G401 (cell line): ENCODE data around the gene SLC25A52. TPM values are rescaled to one million over a fixed set of nuclear protein-coding genes. Genes with fewer than 3 reads are reported as not detected.
"Not testable (repeated sequence)": the region's sequence is repeated elsewhere in the genome, so short reads cannot be mapped to it uniquely, and the experiment has no call there.

Experiments used
- DNase-seq: peaks from one replicate; pipeline ENCODE4 v3.0.0-alpha.2; 2015; ENCODE audit warnings: low spot score
- in situ Hi-C: cut with HindIII; loops from 2 replicates; pipeline ENCODE4 v1.10.0; 2016; ENCODE audit warnings: low sequenced_read_pairs, mixed read lengths
- total RNA-seq: library from RNA; depleted of rRNA; stranded (reverse); fragments of >200 nt; shearing (Covaris generic); gene quantifications from 2 replicates; pipeline ENCODE4 v1.2.3, GENCODE V29; 2014

SLC25A52 gene
- total RNA-seq, 1 experiment from 2014 or later: not detected

DNA sequence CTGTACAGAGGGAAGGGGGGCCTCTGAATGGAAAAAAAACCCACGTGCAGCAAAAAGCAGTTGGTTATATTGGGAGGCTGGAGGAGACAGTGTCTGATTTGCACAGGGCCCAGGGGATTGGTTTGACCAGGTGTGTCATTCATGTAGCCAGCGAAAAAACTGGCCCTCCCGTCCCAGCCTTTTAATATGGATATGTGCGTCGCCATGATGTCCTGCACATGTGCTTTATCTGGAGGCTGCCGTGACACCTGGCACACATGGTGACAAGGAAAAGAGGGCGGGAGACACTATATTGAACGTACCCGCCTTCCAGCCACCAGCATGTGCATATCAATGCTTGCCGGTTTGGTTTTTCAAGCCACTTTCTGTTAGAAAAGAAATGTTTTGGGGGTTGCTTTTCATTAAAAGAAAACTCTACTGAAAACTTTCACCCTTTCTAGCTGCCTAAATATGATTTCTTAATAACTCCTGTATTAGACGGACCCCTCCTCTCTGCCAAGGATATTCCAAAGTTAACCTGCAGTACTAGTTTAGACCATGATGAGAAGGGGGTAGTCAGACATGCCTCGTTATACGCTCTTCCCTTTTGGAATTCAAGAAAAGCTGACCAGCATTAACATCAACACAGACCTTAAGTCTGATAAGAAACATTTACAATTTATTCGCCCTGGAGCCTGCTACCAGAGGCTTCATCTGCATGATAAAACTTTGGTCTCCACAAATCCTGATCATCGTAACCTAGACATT, 16.2 kb downstream of the SLC25A52 start:
- no peak for DNase-seq
- in situ Hi-C loops: no loop called here

DNA sequence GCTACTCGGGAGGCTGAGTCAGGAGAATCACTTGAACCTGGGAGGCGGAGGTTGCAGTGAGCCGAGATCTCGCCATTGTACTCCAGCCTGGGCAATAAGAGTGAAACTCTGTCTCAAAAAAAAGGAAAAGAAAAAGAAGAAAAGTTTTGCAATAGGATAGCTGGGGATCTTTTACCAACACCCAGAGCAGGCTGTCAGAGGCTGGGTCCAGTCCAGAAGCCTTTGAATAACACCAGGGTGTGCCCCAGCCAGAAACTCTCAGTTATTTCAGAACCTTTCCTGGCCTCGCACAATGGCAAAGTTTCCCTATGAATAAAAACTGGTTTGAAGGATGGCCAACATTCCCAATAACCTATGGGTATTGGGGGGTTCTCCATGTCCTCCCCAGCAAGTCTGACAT, 17.1 kb downstream of the SLC25A52 start:
- in situ Hi-C loops, DNase-seq: not testable (repeated sequence)

DNA sequence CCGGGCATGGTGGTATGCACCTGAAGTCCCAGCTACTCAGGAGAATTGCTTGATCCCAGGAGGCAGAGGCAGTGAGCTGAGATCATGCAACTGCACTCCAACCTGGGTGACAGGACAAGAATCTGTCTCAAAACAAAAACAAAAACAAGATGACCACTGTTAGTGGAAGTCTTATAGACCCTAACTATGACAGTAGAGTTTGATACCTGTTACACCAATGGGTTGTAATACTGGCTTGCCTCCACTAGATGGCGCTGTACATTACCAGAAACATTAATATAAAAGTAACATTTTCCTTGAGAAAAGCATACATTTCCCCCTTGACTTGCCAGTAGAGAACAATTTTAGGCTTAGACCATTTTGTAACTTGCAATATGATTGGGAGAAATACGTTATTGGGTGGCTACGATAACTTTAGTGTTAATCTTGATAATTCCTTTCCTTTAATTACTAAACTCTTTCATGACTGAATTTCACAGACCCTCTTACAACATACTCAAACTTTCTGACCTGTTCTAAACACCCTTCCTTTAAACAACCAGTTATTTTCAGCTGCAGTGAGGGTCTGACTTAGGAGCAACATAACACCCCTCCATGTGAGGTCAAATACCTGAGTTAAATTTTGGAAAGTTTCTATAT, 19.5 kb downstream of the SLC25A52 start:
- DNase-seq: peak; percentile 39
- in situ Hi-C loops: no loop called here

GRCh38 chr18:31740180-31740579, 20.5 kb downstream of the SLC25A52 start:
- DNase-seq: no peak
- in situ Hi-C loops: no loop called here

GRCh38 chr18:31739651-31740050, 21.0 kb downstream of the SLC25A52 start:
- in situ Hi-C loops: no loop called here
- DNase-seq: no peak

DNA sequence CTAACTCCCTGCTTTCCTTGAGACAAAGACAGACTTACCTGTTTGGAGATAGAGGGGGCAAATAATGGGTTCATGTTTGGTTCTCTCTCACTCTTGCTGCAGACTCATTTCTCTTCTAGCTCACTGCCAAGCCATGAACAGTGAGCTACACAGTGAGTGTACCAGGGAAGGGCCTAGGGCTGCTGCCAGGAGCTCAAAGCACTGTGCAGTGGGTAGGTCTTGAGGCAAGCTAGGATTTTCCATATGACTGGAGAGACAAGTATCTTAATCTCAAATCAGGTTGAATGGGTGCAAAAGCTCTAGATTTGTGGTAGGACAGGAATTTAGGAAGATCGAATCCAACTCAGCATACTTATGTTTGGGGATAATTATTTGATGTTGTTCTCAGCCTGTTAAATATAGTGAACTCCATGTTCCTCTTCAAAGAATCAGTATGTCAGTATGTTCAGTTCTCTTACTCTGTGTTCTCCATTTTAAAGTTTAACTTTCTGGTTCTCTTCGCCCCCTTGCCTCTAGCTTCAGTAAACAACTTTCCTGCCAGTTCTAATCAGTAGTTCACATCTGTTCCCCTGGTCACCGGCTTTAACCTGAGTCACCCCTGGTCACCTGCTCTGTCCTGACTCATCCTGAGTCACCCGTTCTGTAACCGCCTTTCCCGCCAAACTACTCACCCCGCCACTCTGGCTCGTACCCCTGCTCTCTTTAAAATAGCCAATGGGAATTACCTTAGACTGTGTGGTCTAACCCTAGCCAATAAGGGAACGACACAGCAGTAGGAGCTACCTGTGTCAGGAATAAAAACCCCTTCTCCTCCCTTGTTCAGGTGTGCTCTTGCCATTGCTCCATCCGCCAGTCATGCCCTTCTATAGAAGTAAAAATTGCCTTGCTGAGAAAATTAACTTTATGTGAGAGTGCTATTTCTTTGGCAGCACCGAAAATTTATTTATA, 21.9 kb downstream of the SLC25A52 start:
- no peak for DNase-seq
- in situ Hi-C loops: no loop called here

DNA sequence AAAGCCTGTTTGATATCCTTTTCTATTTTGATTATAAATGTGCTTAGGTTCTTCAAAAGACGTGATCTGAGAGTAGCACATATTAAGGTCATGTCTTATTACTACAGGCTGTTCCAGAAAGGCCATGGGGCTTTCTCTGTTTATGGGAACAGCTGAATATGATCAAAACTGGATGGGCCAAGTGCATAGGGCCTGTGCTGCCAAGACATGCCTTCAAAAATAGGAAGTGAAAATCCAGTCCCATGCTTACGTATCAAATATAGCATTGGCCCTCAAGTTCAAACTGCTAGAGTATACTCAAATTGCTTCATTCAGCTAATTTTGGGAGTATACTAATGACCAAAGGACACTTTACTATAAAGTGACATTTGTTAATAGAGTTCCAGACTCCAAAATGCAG, 24.1 kb downstream of the SLC25A52 start:
- in situ Hi-C loops: no loop called here
- no peak for DNase-seq

DNA sequence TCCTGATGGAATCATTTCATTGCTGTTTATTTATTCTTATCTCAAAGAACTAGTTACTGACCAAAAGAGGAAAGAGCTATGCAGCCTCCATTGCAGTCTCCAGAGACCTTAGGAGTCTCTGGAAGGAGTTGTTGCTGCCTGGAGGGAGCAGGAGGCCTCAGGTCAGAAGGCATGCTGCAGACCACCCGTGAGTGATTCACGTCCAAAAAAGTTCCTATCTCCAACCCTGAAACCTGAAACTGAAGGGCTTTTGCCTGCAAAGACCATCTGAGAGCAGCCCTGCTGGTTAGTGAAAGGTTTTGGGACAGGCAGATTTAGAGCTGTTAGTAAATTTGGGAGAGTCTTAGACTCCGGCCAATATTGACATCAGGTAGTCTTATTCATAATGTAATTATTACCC, 29.1 kb downstream of the SLC25A52 start:
- in situ Hi-C loops: no loop called here
- DNase-seq: no peak

DNA sequence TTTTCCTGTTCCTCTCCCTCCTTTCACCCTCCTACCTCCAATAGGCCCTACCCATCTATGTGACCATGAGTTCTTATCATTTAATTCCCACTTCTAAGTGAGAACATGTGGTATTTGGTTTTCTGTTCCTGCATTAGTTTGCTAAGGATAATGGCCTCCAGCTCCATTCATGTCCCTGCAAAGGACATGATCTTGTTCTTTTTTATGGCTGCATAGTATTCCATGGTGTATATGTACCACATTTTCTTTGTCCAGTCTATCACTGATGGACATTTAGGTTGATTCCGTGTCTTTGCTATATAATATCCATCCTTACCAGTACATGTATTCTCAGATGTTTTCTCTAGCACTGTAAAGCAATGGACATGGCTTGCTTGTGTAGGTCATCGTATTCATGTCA, 31.5 kb downstream of the SLC25A52 start:
- in situ Hi-C loops, DNase-seq: not testable (repeated sequence)

- peak; percentile 36 for DNase-seq
- in situ Hi-C loops: no loop called here
Measured at GRCh38 chr18:31723990-31724711, 36.5 kb downstream of the SLC25A52 start.

DNA sequence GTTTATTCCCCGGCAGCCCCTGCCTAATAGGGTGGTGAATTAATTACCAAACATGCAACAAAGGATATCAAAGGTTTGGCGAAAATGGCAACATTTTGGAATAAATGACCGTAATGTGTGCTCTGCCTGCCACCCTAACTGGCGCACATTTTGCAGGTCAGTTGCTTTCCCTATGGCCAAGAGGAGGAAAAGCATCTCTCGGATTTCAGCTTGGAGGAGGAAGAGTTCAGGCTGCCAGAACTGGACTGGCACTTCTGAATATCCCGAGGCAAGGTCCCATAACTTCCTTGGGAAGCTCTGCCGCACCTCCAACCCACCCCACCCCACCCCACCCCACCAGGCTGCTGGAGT, 37.1 kb downstream of the SLC25A52 start:
- in situ Hi-C loops: no loop called here
- DNase-seq: peak; percentile 49

GRCh38 chr18:31722369-31722957, 38.2 kb downstream of the SLC25A52 start:
- DNase-seq: peak; percentile 89
- in situ Hi-C loops: no loop called here

- DNase-seq: no peak
- in situ Hi-C loops: no loop called here
Measured at GRCh38 chr18:31721601-31722000, 39.1 kb downstream of the SLC25A52 start.

DNA sequence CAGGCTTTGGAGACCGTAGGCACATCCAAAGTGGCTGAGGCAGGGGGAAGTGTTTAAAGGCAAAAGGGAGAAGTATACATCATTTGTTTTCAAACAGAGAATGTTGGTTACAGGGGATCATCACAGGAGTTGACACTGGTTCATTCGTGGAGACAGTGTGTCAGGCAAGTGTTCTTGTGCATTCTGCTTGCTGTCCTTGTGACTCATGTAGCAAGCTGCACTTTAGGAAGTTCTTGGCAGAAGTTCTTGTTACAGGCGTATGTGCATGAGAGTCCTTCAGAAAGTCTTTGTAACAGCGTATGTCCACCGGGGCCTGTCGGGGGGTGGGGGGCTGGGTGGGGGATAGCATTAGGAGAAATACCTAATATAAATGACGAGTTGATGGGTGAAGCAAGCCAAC, 39.8 kb downstream of the SLC25A52 start:
- DNase-seq: no peak
- in situ Hi-C loops: no loop called here

- in situ Hi-C loops: no loop called here
- no peak for DNase-seq
Measured at GRCh38 chr18:31719363-31720006, 41.2 kb downstream of the SLC25A52 start.

DNA sequence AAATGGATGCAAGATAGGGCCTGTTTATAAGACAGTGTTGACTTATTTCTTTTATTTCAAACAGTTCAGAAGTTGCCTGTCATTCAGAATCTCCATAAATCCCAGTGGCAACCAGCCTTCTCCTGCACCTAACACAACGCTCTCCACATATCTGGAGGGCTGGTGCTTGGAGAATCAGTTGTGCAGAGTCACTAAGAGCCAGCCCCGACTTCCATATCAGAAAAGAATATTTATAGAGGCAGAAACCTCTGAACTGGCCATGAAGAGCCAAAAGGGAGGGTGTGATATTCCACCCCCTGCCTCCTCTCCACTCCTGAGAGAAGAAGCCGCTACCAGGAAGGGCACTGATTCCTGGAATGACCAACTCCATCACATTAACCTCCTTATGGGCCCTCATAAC, 42.3 kb downstream of the SLC25A52 start:
- in situ Hi-C loops: no loop called here
- no peak for DNase-seq

GRCh38 chr18:31716362-31716761, 44.3 kb downstream of the SLC25A52 start:
- no peak for DNase-seq
- in situ Hi-C loops: no loop called here

GRCh38 chr18:31711365-31712172, 49.1 kb downstream of the SLC25A52 start:
- no peak for DNase-seq
- in situ Hi-C loops: no loop called here
